HepG2 (cell line): Measurements from ENCODE around the gene MBD3L3. TPM values are rescaled to one million over a fixed set of nuclear protein-coding genes. Genes with fewer than 3 reads are reported as not detected.
A peak's percentile ranks its signal among the peaks of the same experiment; 100 is the strongest.

Experiments
- ATAC-seq: fragments of 200-7000 bp; cut with Tn5 transposase; 3 replicates; pipeline ENCODE4 v1.9.1; 2020; ENCODE audit warnings: mild to moderate bottlenecking, moderate library complexity
- BruUV-seq: library from RNA; stranded (reverse); fragments of 400-500 nt; replicated peaks from 2 replicates; lab custom pipeline; 2021; lab: Mats Ljungman, UMichigan
- CTCF ChIA-PET: fragments of 300-600 bp; formaldehyde crosslinking; extraction: SDS; loops from one replicate; lab custom pipeline; 2021; ENCODE audit warnings: low total read pairs, inconsistent platforms, low intra/inter-chr PET ratio; lab: Yijun Ruan, JAX
- POLR2A ChIA-PET: fragments of 350-600 bp; sonication (Branson Sonifier 250); formaldehyde crosslinking; loops from one replicate; lab custom pipeline; 2020; ENCODE audit warnings: antibody characterized with exemption, inconsistent platforms; lab: Yijun Ruan, JAX
- DNase-seq: peaks from one replicate; pipeline ENCODE4 v3.0.0-alpha.2; 2015; ENCODE audit warnings: low spot score
- FAIRE-seq: peaks from 3 replicates; lab custom pipeline; 2011; peaks lifted over from hg19 to GRCh38; lab: Jason Lieb, UNC
- H2AFZ ChIP-seq: one replicate; pipeline ENCODE4 v1.6.1; 2011; ENCODE audit warnings: low read length, inconsistent platforms
- H3K27ac ChIP-seq: fragments of 300-600 bp; 3 replicates; pipeline ENCODE4 v1.8.0; 2011; ENCODE audit warnings: mixed run types, mild to moderate bottlenecking, mixed read lengths, low read length, inconsistent platforms; ENCODE audit not compliant: insufficient read depth; ENCODE audit errors: extremely low read length
- H3K27me3 ChIP-seq, 2 experiments: fragments of 200-600 bp in 1 of 2; 2 replicates in 1 of 2; 3 replicates in 1 of 2; pipeline versions ENCODE4 v1.6.0 to v1.8.0; 2011; ENCODE audit warnings: low read length in 2 of 2, mild to moderate bottlenecking in 2 of 2, moderate library complexity in 2 of 2, inconsistent platforms in 1 of 2; ENCODE audit not compliant: insufficient read depth in 2 of 2, control insufficient read depth in 1 of 2
- H3K36me3 ChIP-seq, 2 experiments: fragments of 200-600 bp in 1 of 2; replicated peaks in 1 of 2; 2 replicates in 1 of 2; 3 replicates in 1 of 2; pipeline versions ENCODE4 v1.5.1 to v1.8.0; 2011; ENCODE audit warnings: low read length in 2 of 2, inconsistent platforms in 1 of 2; ENCODE audit not compliant: insufficient read depth in 2 of 2, control insufficient read depth in 1 of 2
- H3K4me1 ChIP-seq: 2 replicates; pipeline ENCODE4 v1.5.1; 2012; ENCODE audit warnings: low read length, inconsistent platforms; ENCODE audit not compliant: insufficient read depth
- H3K4me2 ChIP-seq: 2 replicates; pipeline ENCODE4 v1.6.0; 2011; ENCODE audit warnings: low read depth, low read length, inconsistent platforms
- H3K4me3 ChIP-seq, 3 experiments: fragments of 200-600 bp in 1 of 3; sonication (generic), shearing (Covaris generic) in 1 of 3; replicated peaks in 1 of 3; 2 replicates each; pipeline ENCODE4 v1.5.1; 2011 to 2016; ENCODE audit warnings: low read length in 3 of 3, inconsistent platforms in 2 of 3, low read depth in 2 of 3, mild to moderate bottlenecking in 2 of 3, control low read depth in 1 of 3, mixed read lengths in 1 of 3; ENCODE audit not compliant: insufficient read depth in 1 of 3
- H3K79me2 ChIP-seq: one replicate; pipeline ENCODE4 v1.6.1; 2011; ENCODE audit warnings: low read length, inconsistent platforms; ENCODE audit not compliant: insufficient read depth
- H3K9ac ChIP-seq: 2 replicates; pipeline ENCODE4 v1.6.0; 2011; ENCODE audit warnings: mild to moderate bottlenecking, low read depth, low read length, inconsistent platforms; ENCODE audit not compliant: insufficient read depth
- H3K9me3 ChIP-seq: 2 replicates; pipeline ENCODE4 v1.5.1; 2012; ENCODE audit warnings: mild to moderate bottlenecking, low read length
- H4K20me1 ChIP-seq: 2 replicates; pipeline ENCODE4 v1.6.0; 2011; ENCODE audit warnings: inconsistent platforms, mild to moderate bottlenecking, low read length, moderate library complexity; ENCODE audit not compliant: insufficient read depth
- IKZF1 ChIP-seq: fragments of 450-650 bp; IDR thresholded peaks from 2 replicates; pipeline ENCODE4 v1.7.1; 2016
- MEF2D ChIP-seq: sonication (generic); formaldehyde crosslinking; IDR thresholded peaks from 2 replicates; pipeline ENCODE4 v1.5.1; 2020; ENCODE audit warnings: mild to moderate bottlenecking, missing genetic modification reagents
- MLXIP ChIP-seq: sonication (generic); formaldehyde crosslinking; IDR thresholded peaks from 2 replicates; pipeline ENCODE4 v1.9.0; 2021; ENCODE audit warnings: missing genetic modification reagents, borderline replicate concordance
- NAIF1 ChIP-seq: sonication (generic); formaldehyde crosslinking; IDR thresholded peaks from 2 replicates; pipeline ENCODE4 v1.5.0; 2020; ENCODE audit warnings: mild to moderate bottlenecking, missing genetic modification reagents, borderline replicate concordance
- PHF5A ChIP-seq: IDR thresholded peaks from one replicate; pipeline ENCODE4 v1.6.1; 2018; ENCODE audit warnings: low read depth, missing genetic modification reagents; ENCODE audit not compliant: unreplicated experiment
- POLR2AphosphoS5 ChIP-seq: IDR thresholded peaks from 2 replicates; pipeline ENCODE4 v1.6.1; 2012; ENCODE audit warnings: low read depth, low read length
- PPARG ChIP-seq: conservative IDR thresholded peaks from 2 replicates; pipeline ENCODE4 v1.6.1; 2016; ENCODE audit warnings: missing biosample characterization, missing genetic modification reagents
- RCOR2 ChIP-seq: IDR thresholded peaks from 2 replicates; pipeline ENCODE4 v1.6.1; 2016; ENCODE audit warnings: missing biosample characterization, missing genetic modification reagents
- ZBTB14 ChIP-seq: sonication (generic); formaldehyde crosslinking; IDR thresholded peaks from 2 replicates; pipeline ENCODE4 v1.4.0; 2020; ENCODE audit warnings: missing genetic modification reagents
- ZNF10 ChIP-seq: sonication (generic); formaldehyde crosslinking; IDR thresholded peaks from 2 replicates; pipeline ENCODE4 v1.4.0; 2020; ENCODE audit warnings: mild to moderate bottlenecking, low read depth, missing genetic modification reagents, borderline replicate concordance
- ZNF275 ChIP-seq: sonication (generic); formaldehyde crosslinking; IDR thresholded peaks from 2 replicates; pipeline ENCODE4 v1.8.0; 2022; ENCODE audit warnings: missing genetic modification reagents, mild to moderate bottlenecking, inconsistent platforms, borderline replicate concordance
- ZNF337 ChIP-seq: sonication (generic); formaldehyde crosslinking; IDR thresholded peaks from 2 replicates; pipeline ENCODE4 v1.5.1; 2020; ENCODE audit warnings: missing genetic modification reagents, low read depth, mild to moderate bottlenecking, borderline replicate concordance
- ZNF564 ChIP-seq: sonication (generic); formaldehyde crosslinking; IDR thresholded peaks from 2 replicates; pipeline ENCODE4 v1.8.1; 2023; ENCODE audit warnings: mild to moderate bottlenecking, missing genetic modification reagents
- ZNF737 ChIP-seq: sonication (generic); formaldehyde crosslinking; IDR thresholded peaks from 2 replicates; pipeline ENCODE4 v1.5.0; 2020; ENCODE audit warnings: missing genetic modification reagents, mild to moderate bottlenecking, borderline replicate concordance
- ZNF773 ChIP-seq: sonication (generic); formaldehyde crosslinking; IDR thresholded peaks from 2 replicates; pipeline ENCODE4 v1.4.0; 2020; ENCODE audit warnings: missing genetic modification reagents, borderline replicate concordance
- ZNF781 ChIP-seq: sonication (generic); formaldehyde crosslinking; IDR thresholded peaks from 2 replicates; pipeline ENCODE4 v1.5.1; 2020; ENCODE audit warnings: borderline replicate concordance, mild to moderate bottlenecking, missing genetic modification reagents; ENCODE audit errors: not compliant biosample characterization
- ZNF782 ChIP-seq: sonication (generic); formaldehyde crosslinking; IDR thresholded peaks from 2 replicates; pipeline ENCODE4 v1.4.0; 2020; ENCODE audit warnings: missing genetic modification reagents, mild to moderate bottlenecking, borderline replicate concordance
- ZSCAN25 ChIP-seq: sonication (generic); formaldehyde crosslinking; IDR thresholded peaks from 2 replicates; pipeline ENCODE4 v1.8.0; 2022; ENCODE audit warnings: mild to moderate bottlenecking, missing genetic modification reagents
- WGBS: methylation state at CpG from one replicate; pipeline ENCODE4 v1.1.6; 2017; ENCODE audit warnings: low lambda C conversion rate; 5-methylcytosine and 5-hydroxymethylcytosine counted together
- in situ Hi-C: cut with HindIII; loops from 2 replicates; pipeline ENCODE4 v1.10.0; 2017; ENCODE audit warnings: low pct_unique_long_range_greater_than_20kb; ENCODE audit not compliant: extremely low pct_ligation_motif_present
- intact Hi-C: fragments of 100-400 bp; cut with micrococcal nuclease; formaldehyde crosslinking; loops from one replicate; pipeline ENCODE4 v1.10.0; 2022; ENCODE audit not compliant: unreplicated experiment
- polyA plus RNA-seq, 8 experiments: library from polyadenylated mRNA; depleted of rRNA in 3 of 8; stranded (reverse) in 7 of 8; unstranded in 1 of 8; fragments of >200 nt; fragmentation: Illumina TruSeq in 4 of 8; extraction: Trizol in 4 of 8; gene quantifications; 2 replicates each; pipeline versions ENCODE4 v1.2.1 to v1.2.3, GENCODE V29; 2011 to 2016; ENCODE audit warnings: low read depth in 4 of 8, missing spikeins in 1 of 8, mixed read lengths in 1 of 8; ENCODE audit not compliant: insufficient read depth in 1 of 8
- total RNA-seq, 5 experiments: library from RNA; depleted of rRNA; stranded (reverse); fragments of >200 nt; fragmentation: Illumina TruSeq; extraction: Trizol; gene quantifications; 2 replicates each; pipeline ENCODE4 v1.2.3, GENCODE V29; 2016; ENCODE audit warnings: low read depth in 1 of 5

MBD3L3 gene
- total and polyA plus RNA-seq, 2 of the 13 experiments (the other 11 are each of a cell fraction or from before 2014, with no cell fraction given) = not detected

- in situ Hi-C loops (no loop called here), intact Hi-C loops (no loop called here)
- ChIA-PET POLR2A (interaction anchor here (0.6 to 1.5 kb wide), 17 partner anchors 12 to 708 kb away, joined by 3 to 32 read pairs (median 4); partner anchors contain the start of genes ALKBH7, CLPP, MCOLN1 and PET100), CTCF (no interaction called here)
- Histone ChIP-seq H3K27me3 (no peaks in the 10 kb centered on the region; a peak in 1 of 5 replicates), H3K36me3 (peaks cover 4 to 21% of the 10 kb centered on the region in 2 experiments; a peak in 4 of 5 replicates), H3K4me3 (peak within 1 kb of the TSS; percentile 77 to 94 (median 90)), H2AFZ (peak within 1 kb of the TSS; percentile 51), H3K27ac (peak within 1 kb of the TSS; percentile 77), H3K9ac (peak within 1 kb of the TSS; percentile 80), H3K4me1 (peaks cover 14% of the 10 kb centered on the region), H3K79me2 (peaks cover 11% of the 10 kb centered on the region), H3K4me2 (peak within 1 kb of the TSS; percentile 74), H4K20me1 (no peaks in the 10 kb centered on the region), H3K9me3 (peaks cover 7% of the 10 kb centered on the region)
- 2% methylated on average over 27 of the region's 56 CpGs for WGBS
- peak; percentile 99 for ATAC-seq
- peak; percentile 88 for DNase-seq
- no TSS peak for BruUV-seq
- peak; percentile 51 for FAIRE-seq
- TF ChIP-seq MEF2D (CRISPR knock-in tag) = peak; percentile 60
- peak; percentile 80 for TF ChIP-seq POLR2AphosphoS5
- no peak for TF ChIP-seq PPARG
- no peak for TF ChIP-seq ZNF10
- no peak for TF ChIP-seq IKZF1
- TF ChIP-seq ZNF564 = peak; percentile 33; the same call in 1 of the 2 replicates
- TF ChIP-seq ZSCAN25 = no peak
- 0 out of 2 replicates have a peak, but pooled peaks have one; percentile 52 for TF ChIP-seq ZNF773
- no peak for TF ChIP-seq MLXIP
- no peak for TF ChIP-seq ZNF781 (CRISPR knock-in tag)
- TF ChIP-seq ZNF782 (CRISPR knock-in tag) = no peak
- no peak for TF ChIP-seq NAIF1 (CRISPR knock-in tag)
- no peak for TF ChIP-seq RCOR2
- no peak for TF ChIP-seq PHF5A (CRISPR knock-in tag)
- TF ChIP-seq ZNF737 (CRISPR knock-in tag) = no peak
- peak; percentile 27; the same call in 1 of the 2 replicates for TF ChIP-seq ZNF275 (CRISPR knock-in tag)
- no peak for TF ChIP-seq ZBTB14
- 0 out of 2 replicates have a peak, but pooled peaks have one; percentile 70 for TF ChIP-seq ZNF337
Measured at GRCh38 chr19:7069042-7069903, 10.8 kb upstream of the MBD3L3 start, which contains the start of gene ZNF557. Gene ZNF557, plus strand, starts transcription at chr19:7069703. Its CDS starts 5,372 bp downstream, at chr19:7075075.
